ENCODE measurements around the gene CPA5. TPM values are rescaled to one million over a fixed set of nuclear protein-coding genes. Genes with fewer than 3 reads are reported as not detected.

CPA5 gene
- total RNA-seq, 6 donors from 2014 or later, result not detected

- no peak for DNase-seq
- TF ChIP-seq CTCF (IDR thresholded peaks at IDR 0.05) (no peak), POLR2AphosphoS5 (IDR thresholded peaks at IDR 0.05) (no peak), POLR2A (IDR thresholded peaks at IDR 0.05) (no peak), EP300 (IDR thresholded peaks at IDR 0.05) (no peak)
- WGBS, 2 donors, result 77 to 82% methylated on average over 3 of the region's 3 CpGs
Observed at GRCh38 chr7:130329681-130330080, 14.9 kb upstream of the CPA5 start.

DNA sequence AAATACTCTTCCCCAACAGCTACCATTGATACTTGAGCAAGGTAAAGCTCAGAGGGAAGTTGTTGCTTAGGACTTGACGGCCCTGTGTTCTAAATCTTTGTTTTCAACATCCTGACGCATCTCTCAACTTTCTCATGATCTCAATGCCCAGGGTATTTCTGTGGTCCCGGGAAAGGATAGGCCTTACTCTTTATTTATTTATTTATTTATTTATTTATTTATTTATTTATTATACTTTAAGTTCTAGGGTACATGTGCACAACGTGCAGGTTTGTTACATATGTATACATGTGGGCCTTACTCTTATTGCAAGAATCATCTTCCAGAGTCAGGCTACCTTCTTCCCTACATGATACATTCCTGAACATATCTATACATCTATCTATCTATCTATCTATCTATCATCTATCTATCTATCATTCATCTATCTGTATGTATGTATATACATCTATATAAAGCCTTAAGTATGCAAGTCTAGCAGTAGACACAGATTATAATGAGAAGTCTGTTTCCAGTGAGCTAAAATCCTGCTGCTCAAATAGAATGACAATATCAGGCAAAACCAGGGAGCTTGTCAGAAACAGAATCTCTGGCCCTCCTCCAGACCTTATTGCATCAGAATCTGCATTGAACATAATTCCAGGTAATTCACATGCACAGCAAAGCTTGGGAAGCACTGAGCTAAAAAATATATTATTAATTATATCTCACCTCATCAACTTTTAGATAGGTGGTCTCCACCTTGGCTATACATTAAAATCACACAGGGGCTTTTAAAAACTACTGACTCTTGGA lies 12.2 kb upstream of the CPA5 start:
- TF ChIP-seq POLR2AphosphoS5 (IDR thresholded peaks at IDR 0.05) (no peak), POLR2A (IDR thresholded peaks at IDR 0.05) (no peak), CTCF (IDR thresholded peaks at IDR 0.05) (no peak), EP300 (IDR thresholded peaks at IDR 0.05) (no peak)
- 92 to 96% methylated on average over 4 of the region's 4 CpGs for WGBS, 2 donors

More at GRCh38 chr7:130329681-130330080, 14.9 kb upstream of the CPA5 start:
- no peak overlapping the region for H3K27ac ChIP-seq
- no peaks in the 10 kb centered on the region for H3K36me3 ChIP-seq
- H3K27me3 ChIP-seq, result no peaks in the 10 kb centered on the region
- no peaks in the 10 kb centered on the region for H3K9me3 ChIP-seq
- ATAC-seq (ENCODE audit: low FRiP score in 2 of 2), result no peak
- no peaks in the 10 kb centered on the region for H3K4me1 ChIP-seq
- no peak overlapping the region for H3K4me3 ChIP-seq

GRCh38 chr7:130333832-130334231 lies 10.8 kb upstream of the CPA5 start:
- no peaks in the 10 kb centered on the region for H3K9me3 ChIP-seq
- ATAC-seq (ENCODE audit: low FRiP score in 2 of 2) (peak in 1 of 2 donors; percentile 43), DNase-seq (no peak)
- H3K36me3 ChIP-seq, result no peaks in the 10 kb centered on the region
- 74 to 91% methylated on average over 2 of the region's 2 CpGs for WGBS, 2 donors
- no peaks in the 10 kb centered on the region for H3K27me3 ChIP-seq
- H3K4me1 ChIP-seq, result no peaks in the 10 kb centered on the region
- no peak overlapping the region for H3K4me3 ChIP-seq
- no peak overlapping the region for H3K27ac ChIP-seq
- no peak for TF ChIP-seq POLR2AphosphoS5 (IDR thresholded peaks at IDR 0.05)
- no peak for TF ChIP-seq EP300 (IDR thresholded peaks at IDR 0.05)
- TF ChIP-seq CTCF (IDR thresholded peaks at IDR 0.05), result no peak
- TF ChIP-seq POLR2A (IDR thresholded peaks at IDR 0.05), result no peak

More for the DNA sequence above, 12.2 kb upstream of the CPA5 start:
- no peaks in the 10 kb centered on the region for H3K4me1 ChIP-seq
- no peak for ATAC-seq (ENCODE audit: low FRiP score in 2 of 2)
- DNase-seq, result no peak
- no peaks in the 10 kb centered on the region for H3K9me3 ChIP-seq
- no peaks in the 10 kb centered on the region for H3K36me3 ChIP-seq
- no peak overlapping the region for H3K4me3 ChIP-seq
- no peaks in the 10 kb centered on the region for H3K27me3 ChIP-seq
- no peak overlapping the region for H3K27ac ChIP-seq

GRCh38 chr7:130334274-130334673 lies 10.3 kb upstream of the CPA5 start:
- H3K4me3 ChIP-seq, result no peak overlapping the region
- ATAC-seq (ENCODE audit: low FRiP score in 2 of 2) (peak in 1 of 2 donors; percentile 48), DNase-seq (no peak)

More at GRCh38 chr7:130334274-130334673, 10.3 kb upstream of the CPA5 start:
- TF ChIP-seq POLR2AphosphoS5 (IDR thresholded peaks at IDR 0.05), result no peak
- TF ChIP-seq CTCF (IDR thresholded peaks at IDR 0.05), result no peak
- H3K9me3 ChIP-seq, result no peaks in the 10 kb centered on the region
- WGBS, 2 donors, result 62 to 66% methylated on average over 6 of the region's 6 CpGs
- no peaks in the 10 kb centered on the region for H3K36me3 ChIP-seq
- no peak overlapping the region for H3K27ac ChIP-seq
- no peaks in the 10 kb centered on the region for H3K4me1 ChIP-seq
- no peaks in the 10 kb centered on the region for H3K27me3 ChIP-seq

Data from upper lobe of left lung (tissue), 6 donors.